Spleen (tissue), 11 donors: ENCODE data around the gene PLK3. TPM values are rescaled to one million over a fixed set of nuclear protein-coding genes. Genes with fewer than 3 reads are reported as not detected.

ENCODE experiments used
- DNase-seq: peaks from one replicate; pipeline ENCODE4 v3.0.0-alpha.2; 2020
- H3K27ac ChIP-seq, 8 donors: fragments of 200-600 bp; sonication (generic) in 7 of 8; 1 replicate in 4 of 8; 2 replicates in 4 of 8; pipeline versions ENCODE4 v1.5.0 to v1.8.0; 2016 to 2021; ENCODE audit warnings: inconsistent platforms in 4 of 8, mild to moderate bottlenecking in 4 of 8, moderate library complexity in 1 of 8
- H3K27me3 ChIP-seq, 7 donors: fragments of 200-600 bp; sonication (generic) in 6 of 7; replicated peaks in 1 of 7; 1 replicate in 4 of 7; 2 replicates in 3 of 7; pipeline versions ENCODE4 v1.5.0 to v1.8.0; 2016 to 2021; ENCODE audit warnings: inconsistent platforms in 3 of 7, mild to moderate bottlenecking in 1 of 7
- H3K36me3 ChIP-seq, 6 donors: fragments of 200-600 bp; sonication (generic) in 5 of 6; 1 replicate in 4 of 6; 2 replicates in 2 of 6; pipeline versions ENCODE4 v1.5.0 to v1.8.0; 2016 to 2021; ENCODE audit warnings: inconsistent platforms in 2 of 6
- H3K4me1 ChIP-seq, 6 donors: fragments of 200-600 bp; sonication (generic) in 5 of 6; 1 replicate in 3 of 6; 2 replicates in 3 of 6; pipeline versions ENCODE4 v1.5.0 to v1.8.0; 2016 to 2021; ENCODE audit warnings: inconsistent platforms in 3 of 6
- H3K4me3 ChIP-seq, 8 donors: fragments of 200-600 bp; sonication (generic) in 7 of 8; 1 replicate in 4 of 8; 2 replicates in 4 of 8; pipeline versions ENCODE4 v1.5.0 to v1.8.0; 2016 to 2021; ENCODE audit warnings: inconsistent platforms in 4 of 8, mild to moderate bottlenecking in 4 of 8, moderate library complexity in 2 of 8
- H3K9me3 ChIP-seq, 8 donors: fragments of 200-600 bp; sonication (generic) in 7 of 8; 1 replicate in 4 of 8; 2 replicates in 4 of 8; pipeline versions ENCODE4 v1.5.0 to v1.8.0; 2016 to 2021; ENCODE audit warnings: inconsistent platforms in 4 of 8
- POLR2A ChIP-seq, 3 donors: fragments of 450-650 bp; IDR thresholded peaks; one replicate each; pipeline ENCODE4 v1.5.1; 2017; ENCODE audit warnings: antibody characterized with exemption in 3 of 3, mild to moderate bottlenecking in 1 of 3
- POLR2AphosphoS5 ChIP-seq, 3 donors: sonication (generic); formaldehyde crosslinking; IDR thresholded peaks; one replicate each; pipeline ENCODE4 v1.5.1; 2017; ENCODE audit warnings: antibody characterized with exemption in 3 of 3
- WGBS, 5 donors: extraction: QIAGEN DNeasy Blood & Tissue Kit in 3 of 5; methylation state at CpG; one replicate each; pipeline versions ENCODE4 v1.1.5 to v1.1.7; 2013 to 2018; 5-methylcytosine and 5-hydroxymethylcytosine counted together
- intact Hi-C: fragments of 100-400 bp; cut with DNase I; formaldehyde crosslinking; loops from one replicate; pipeline ENCODE4 v1.15.0; 2023; ENCODE audit warnings: low total_unique reads
- polyA plus RNA-seq, 3 donors: library from polyadenylated mRNA; stranded (reverse); fragments of 200-250 nt; gene quantifications; one replicate each; pipeline ENCODE4 v1.2.1, GENCODE V29; 2013
- total RNA-seq, 7 donors: library from RNA; depleted of rRNA in 3 of 7; stranded (reverse); fragments of >200 nt in 3 of 7; fragmentation: NEBNext Ultra II Directional in 4 of 7; extraction: Animal tissue kit (Norgen Biotek cat#: 25700) in 4 of 7; gene quantifications; one replicate each; pipeline versions ENCODE4 v1.1.0 to v1.2.1, GENCODE V29; 2016 to 2021
- TF ChIP-seq, protein P1 (sequence below), 11 experiments: fragments of 200-600 bp in 7 of 11; fragments of 450-650 bp in 4 of 11; sonication (generic) in 4 of 11; IDR thresholded peaks in 8 of 11; conservative IDR thresholded peaks in 3 of 11; 1 replicate in 7 of 11; 2 replicates in 4 of 11; pipeline versions ENCODE4 v1.4.0 to v1.8.0; 2016 to 2021; ENCODE audit warnings: antibody characterized with exemption in 11 of 11, inconsistent platforms in 4 of 11, mild to moderate bottlenecking in 1 of 11
- donor health status: healthy with polysubstance abuse.
- donor health status: DM: no; HTN: no; CAD: no; lungs with moderate emphysema.
- donor health status: DM: no; HTN: no; CAD: no.
- donor health status: Bipolar disorder and iron deficiency.
- donor health status: healthy.
- donor health status: DM: no; HTN: no; CAD: no.
- donor health status: DM: yes; HTN: yes; CAD: no.

The PLK3 gene
- total and polyA plus RNA-seq, 10 donors: 14.7 to 51.7 (median 27.6) TPM

DNA sequence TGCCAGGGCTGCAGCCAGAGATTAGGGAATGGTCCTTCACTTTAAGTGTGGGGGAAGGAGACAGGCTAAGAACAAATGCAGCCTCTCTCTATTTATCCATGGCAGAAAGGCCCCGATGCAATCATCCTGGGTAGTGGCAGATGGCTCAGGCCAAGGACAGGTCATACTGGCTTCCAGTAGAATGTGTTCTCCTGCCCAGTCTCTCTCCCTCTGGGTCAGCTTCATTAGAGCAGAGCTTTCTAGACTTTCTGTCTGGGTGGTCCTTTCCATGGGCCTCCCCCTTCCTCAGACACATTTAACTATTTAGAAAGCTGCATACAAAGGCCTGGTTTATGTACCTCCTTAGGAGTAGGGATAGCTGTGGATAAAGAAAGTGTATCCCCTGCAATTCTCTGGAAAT is 47.7 kb downstream of the PLK3 start:
- H3K4me1 ChIP-seq: peaks cover 2 to 10% (median 7%) of the 10 kb centered on the region in 6 donors
- no peaks in the 10 kb centered on the region for H3K9me3 ChIP-seq
- H3K4me3 ChIP-seq: no peak overlapping the region
- DNase-seq: no peak
- intact Hi-C loops: no loop called here
- peaks cover 0 to 24% (median 2%) of the 10 kb centered on the region in 6 donors for H3K36me3 ChIP-seq
- 44 to 74% (median 58%) methylated on average over 1 of the region's 1 CpG for WGBS, 5 donors
- H3K27me3 ChIP-seq: peaks cover 0 to 9% (median 5%) of the 10 kb centered on the region in 7 donors
- TF ChIP-seq, protein P1, sequence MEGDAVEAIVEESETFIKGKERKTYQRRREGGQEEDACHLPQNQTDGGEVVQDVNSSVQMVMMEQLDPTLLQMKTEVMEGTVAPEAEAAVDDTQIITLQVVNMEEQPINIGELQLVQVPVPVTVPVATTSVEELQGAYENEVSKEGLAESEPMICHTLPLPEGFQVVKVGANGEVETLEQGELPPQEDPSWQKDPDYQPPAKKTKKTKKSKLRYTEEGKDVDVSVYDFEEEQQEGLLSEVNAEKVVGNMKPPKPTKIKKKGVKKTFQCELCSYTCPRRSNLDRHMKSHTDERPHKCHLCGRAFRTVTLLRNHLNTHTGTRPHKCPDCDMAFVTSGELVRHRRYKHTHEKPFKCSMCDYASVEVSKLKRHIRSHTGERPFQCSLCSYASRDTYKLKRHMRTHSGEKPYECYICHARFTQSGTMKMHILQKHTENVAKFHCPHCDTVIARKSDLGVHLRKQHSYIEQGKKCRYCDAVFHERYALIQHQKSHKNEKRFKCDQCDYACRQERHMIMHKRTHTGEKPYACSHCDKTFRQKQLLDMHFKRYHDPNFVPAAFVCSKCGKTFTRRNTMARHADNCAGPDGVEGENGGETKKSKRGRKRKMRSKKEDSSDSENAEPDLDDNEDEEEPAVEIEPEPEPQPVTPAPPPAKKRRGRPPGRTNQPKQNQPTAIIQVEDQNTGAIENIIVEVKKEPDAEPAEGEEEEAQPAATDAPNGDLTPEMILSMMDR (IDR thresholded peaks at IDR 0.05 in 8 of 11, conservative IDR thresholded peaks at IDR 0.05 in 3 of 11): no peak
- no peak for TF ChIP-seq POLR2AphosphoS5 (IDR thresholded peaks at IDR 0.05)
- no peak for TF ChIP-seq POLR2A (IDR thresholded peaks at IDR 0.05)
- H3K27ac ChIP-seq: no peak overlapping the region

DNA sequence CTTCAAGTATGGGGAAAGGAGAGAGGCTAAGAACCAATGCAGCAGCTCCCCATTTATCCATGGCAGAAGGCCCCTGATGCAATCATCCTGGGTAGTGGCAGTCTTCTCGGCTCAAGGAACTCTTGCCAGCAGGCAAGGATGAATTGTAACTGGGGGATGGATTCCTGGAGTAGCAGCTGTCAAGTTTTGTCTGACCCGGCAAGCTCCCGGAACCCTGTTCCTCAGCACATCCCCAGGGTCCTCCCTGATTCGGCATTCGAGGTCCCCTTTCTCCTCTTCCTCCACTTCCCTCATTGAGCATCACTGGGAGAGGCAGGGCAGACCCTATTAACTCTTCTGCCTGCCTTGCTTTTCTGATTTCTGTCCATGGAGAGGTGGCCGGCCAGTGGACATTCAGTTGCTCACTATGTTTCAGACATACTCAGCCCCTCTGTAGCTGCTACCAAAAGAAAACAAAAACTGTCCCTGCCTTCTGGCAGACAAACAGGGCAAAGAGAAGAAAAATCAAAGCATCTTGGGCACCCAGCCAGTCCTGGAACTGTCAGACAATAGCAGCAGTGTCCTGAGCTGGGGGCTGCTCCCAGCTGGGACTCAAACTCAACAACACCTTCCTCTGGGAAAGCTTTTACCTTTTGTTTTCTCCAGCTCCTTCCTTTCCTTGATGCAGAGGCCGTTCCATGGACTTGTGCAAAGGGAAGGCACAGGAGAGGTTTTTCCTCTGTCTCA is 48.4 kb downstream of the PLK3 start:
- intact Hi-C loops: no loop called here
- no peaks in the 10 kb centered on the region for H3K9me3 ChIP-seq
- DNase-seq: no peak
- no peak overlapping the region for H3K27ac ChIP-seq
- TF ChIP-seq, protein P1 (IDR thresholded peaks at IDR 0.05 in 8 of 11, conservative IDR thresholded peaks at IDR 0.05 in 3 of 11): no peak
- TF ChIP-seq POLR2A (IDR thresholded peaks at IDR 0.05) (no peak), POLR2AphosphoS5 (IDR thresholded peaks at IDR 0.05) (no peak)
- no peak overlapping the region for H3K4me3 ChIP-seq
- H3K4me1 ChIP-seq: peaks cover 0 to 2% (median under 1%) of the 10 kb centered on the region in 6 donors
- H3K27me3 ChIP-seq: peaks cover 0 to under 1% (median 0%) of the 10 kb centered on the region in 7 donors
- 77 to 93% (median 84%) methylated on average over 7 of the region's 7 CpGs for WGBS, 5 donors
- H3K36me3 ChIP-seq: peaks cover 0 to 24% (median 2%) of the 10 kb centered on the region in 6 donors

DNA sequence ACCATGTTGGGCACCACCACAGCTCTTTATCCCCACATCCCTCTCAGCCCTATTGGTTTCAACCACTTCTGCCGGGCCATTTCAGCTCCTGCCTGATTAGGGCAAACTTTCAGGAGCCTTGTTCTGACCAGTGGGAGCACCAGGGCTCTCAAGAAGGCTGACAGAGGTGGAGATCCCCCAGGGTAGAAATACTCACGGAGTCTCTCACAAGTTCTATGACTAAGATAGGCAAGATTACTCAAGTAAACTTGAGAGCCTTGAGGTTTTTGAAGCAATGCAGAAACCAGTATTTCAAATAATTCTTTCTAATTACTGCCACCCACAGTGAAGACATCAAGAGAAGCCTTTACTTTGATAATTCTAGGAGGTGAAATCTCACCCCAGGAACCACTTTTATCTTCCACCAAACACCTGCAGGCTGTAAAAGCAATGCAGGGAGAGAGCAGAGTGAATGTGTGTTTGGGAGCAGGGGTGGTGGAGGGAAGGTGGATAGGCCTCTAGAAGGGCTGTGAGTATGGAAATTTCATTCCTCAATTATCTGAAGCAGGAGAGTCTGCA is 49.5 kb downstream of the PLK3 start:
- no peaks in the 10 kb centered on the region for H3K4me1 ChIP-seq
- 70 to 90% (median 83%) methylated on average over 2 of the region's 2 CpGs for WGBS, 5 donors
- no peak overlapping the region for H3K27ac ChIP-seq
- H3K9me3 ChIP-seq: no peaks in the 10 kb centered on the region
- H3K36me3 ChIP-seq: peaks cover 0 to 24% (median 2%) of the 10 kb centered on the region in 6 donors
- no peak overlapping the region for H3K4me3 ChIP-seq
- no peak for TF ChIP-seq POLR2AphosphoS5 (IDR thresholded peaks at IDR 0.05)
- TF ChIP-seq POLR2A (IDR thresholded peaks at IDR 0.05): no peak
- TF ChIP-seq, protein P1 (IDR thresholded peaks at IDR 0.05 in 8 of 11, conservative IDR thresholded peaks at IDR 0.05 in 3 of 11): no peak
- no peak for DNase-seq
- H3K27me3 ChIP-seq: no peaks in the 10 kb centered on the region
- intact Hi-C loops: no loop called here

DNA sequence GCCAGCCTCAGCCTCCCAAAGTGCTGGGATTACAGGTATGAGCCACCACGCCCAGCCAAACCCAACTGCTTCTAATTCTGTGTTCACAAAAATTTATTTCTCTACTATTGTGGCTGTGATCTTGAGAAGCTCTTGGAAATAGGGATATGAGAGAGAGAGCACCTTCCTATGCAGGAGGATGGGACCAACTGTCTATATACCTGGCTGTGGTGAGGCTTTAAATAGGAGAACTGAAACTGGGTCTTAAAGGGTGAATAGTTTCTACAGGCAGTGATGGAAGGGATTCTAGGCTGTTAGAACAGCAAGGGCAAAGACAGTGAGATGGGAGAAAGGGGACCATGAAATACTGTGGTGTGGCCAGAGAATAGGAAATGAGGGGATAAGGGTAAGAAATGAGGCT is 51.1 kb downstream of the PLK3 start:
- no peak for TF ChIP-seq POLR2A (IDR thresholded peaks at IDR 0.05)
- TF ChIP-seq POLR2AphosphoS5 (IDR thresholded peaks at IDR 0.05): no peak
- TF ChIP-seq, protein P1 (IDR thresholded peaks at IDR 0.05 in 8 of 11, conservative IDR thresholded peaks at IDR 0.05 in 3 of 11): no peak
- Histone ChIP-seq H3K4me1 (no peaks in the 10 kb centered on the region), H3K27ac (no peak overlapping the region), H3K36me3 (peaks cover 0 to 39% (median 5%) of the 10 kb centered on the region in 6 donors), H3K4me3 (no peak overlapping the region), H3K9me3 (no peaks in the 10 kb centered on the region), H3K27me3 (no peaks in the 10 kb centered on the region)
- no peak for DNase-seq
- WGBS, 5 donors: 91 to 100% (median 96%) methylated on average over 1 of the region's 1 CpG
- intact Hi-C loops: no loop called here
